HepG2 (cell line): ENCODE results near the gene RNF182. TPM values are rescaled to one million over a fixed set of nuclear protein-coding genes. Genes with fewer than 3 reads are reported as not detected.

Source experiments
- polyA plus RNA-seq, 8 experiments: library from polyadenylated mRNA; depleted of rRNA in 3 of 8; stranded (reverse) in 7 of 8; unstranded in 1 of 8; fragments of >200 nt; fragmentation: Illumina TruSeq in 4 of 8; extraction: Trizol in 4 of 8; gene quantifications; 2 replicates each; pipeline versions ENCODE4 v1.2.1 to v1.2.3, GENCODE V29; 2011 to 2016; ENCODE audit warnings: low read depth in 4 of 8, missing spikeins in 1 of 8, mixed read lengths in 1 of 8; ENCODE audit not compliant: insufficient read depth in 1 of 8
- total RNA-seq, 5 experiments: library from RNA; depleted of rRNA; stranded (reverse); fragments of >200 nt; fragmentation: Illumina TruSeq; extraction: Trizol; gene quantifications; 2 replicates each; pipeline ENCODE4 v1.2.3, GENCODE V29; 2016; ENCODE audit warnings: low read depth in 1 of 5

RNF182 gene
- total and polyA plus RNA-seq, 2 of the 13 experiments (the other 11 are each of a cell fraction or from before 2014, with no cell fraction given) = not detected

Other genes with a start within 250 kb of the RNF182 start
- gene RANBP9, start 213.1 kb upstream of the RNF182 start, total RNA-seq (2016; rRNA removed; fragmentation: Illumina TruSeq; extraction: Trizol) = 30.6 and 40.8 TPM in 2 replicates
- 22.4 and 26.6 TPM in 2 replicates for gene RANBP9, start 213.1 kb upstream of the RNF182 start, polyA plus RNA-seq (2011; rRNA removed)
- 27.6 and 29.6 TPM in 2 replicates for gene MCUR1, start 110.4 kb upstream of the RNF182 start, total RNA-seq (2016; rRNA removed; fragmentation: Illumina TruSeq; extraction: Trizol)
- 6.5 and 8.0 TPM in 2 replicates for gene MCUR1, start 110.4 kb upstream of the RNF182 start, polyA plus RNA-seq (2011; rRNA removed)
- gene CD83, start 192.8 kb downstream of the RNF182 start, total RNA-seq (2016; rRNA removed; fragmentation: Illumina TruSeq; extraction: Trizol) = 1.7 and 2.3 TPM in 2 replicates
- 0.46 and 0.51 TPM in 2 replicates for gene CD83, start 192.8 kb downstream of the RNF182 start, polyA plus RNA-seq (2011; rRNA removed)